CD4-positive, alpha-beta T cell treated with Interleukin-17A for 4 hours (primary cell): ENCODE results near the gene CFD.
"Not testable (repeated sequence)": the region's sequence is repeated elsewhere in the genome, so short reads cannot be mapped to it uniquely, and the experiment has no call there.

Source experiments
- DNase-seq: peaks from one replicate; pipeline ENCODE4 v3.0.0-alpha.2; 2020; ENCODE audit warnings: mixed read lengths

The CFD gene

DNA sequence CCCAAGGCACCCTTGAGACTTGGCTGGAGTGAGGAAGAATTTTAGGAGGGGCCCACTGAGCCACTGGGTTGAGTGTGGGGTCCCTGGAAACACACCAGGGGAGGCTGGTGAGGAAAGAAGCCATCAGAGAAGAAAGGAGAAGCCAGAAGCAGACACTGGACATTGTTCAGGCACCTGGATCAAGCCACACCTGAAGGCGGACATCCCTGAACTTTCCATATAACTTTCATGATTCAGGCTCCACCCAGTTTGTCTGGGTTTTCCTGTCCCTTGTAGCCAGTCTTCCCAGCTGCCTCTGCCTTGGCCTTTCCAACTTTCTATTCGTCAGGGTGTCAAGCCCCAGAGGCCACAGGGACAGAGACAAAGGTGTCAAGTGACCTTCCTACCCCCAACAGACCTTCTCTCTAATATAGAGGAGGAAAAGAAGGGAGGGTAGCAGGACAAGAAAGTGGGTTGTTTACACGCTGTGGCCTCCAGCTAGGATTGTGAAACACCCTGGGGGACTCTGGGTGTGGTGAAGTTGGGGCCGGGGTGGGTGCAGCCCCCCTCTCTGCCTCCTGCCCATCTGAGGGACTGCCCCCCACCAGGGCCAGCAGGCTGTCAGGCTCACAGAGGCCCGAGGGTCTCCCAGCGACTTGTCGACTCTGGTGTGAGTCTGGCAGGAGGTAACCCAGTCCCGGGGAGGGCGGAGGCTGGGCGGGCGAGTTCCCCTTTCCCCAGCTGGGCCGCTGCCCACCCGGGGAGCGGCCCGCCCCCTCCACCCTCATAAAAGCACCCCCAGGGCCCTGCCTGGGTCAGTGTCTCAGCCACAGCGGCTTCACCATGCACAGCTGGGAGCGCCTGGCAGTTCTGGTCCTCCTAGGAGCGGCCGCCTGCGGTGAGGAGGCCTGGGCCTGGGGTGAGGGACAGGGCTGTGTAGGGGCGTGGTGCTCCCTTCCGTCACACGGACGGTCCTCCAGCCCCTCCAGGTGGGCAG is at the start of gene CFD:
Gene CFD, plus strand, starts transcription at position 797 of the 976 bp plus-strand sequence. Its CDS starts 26 bp downstream, at position 823.
- no peak for DNase-seq

DNA sequence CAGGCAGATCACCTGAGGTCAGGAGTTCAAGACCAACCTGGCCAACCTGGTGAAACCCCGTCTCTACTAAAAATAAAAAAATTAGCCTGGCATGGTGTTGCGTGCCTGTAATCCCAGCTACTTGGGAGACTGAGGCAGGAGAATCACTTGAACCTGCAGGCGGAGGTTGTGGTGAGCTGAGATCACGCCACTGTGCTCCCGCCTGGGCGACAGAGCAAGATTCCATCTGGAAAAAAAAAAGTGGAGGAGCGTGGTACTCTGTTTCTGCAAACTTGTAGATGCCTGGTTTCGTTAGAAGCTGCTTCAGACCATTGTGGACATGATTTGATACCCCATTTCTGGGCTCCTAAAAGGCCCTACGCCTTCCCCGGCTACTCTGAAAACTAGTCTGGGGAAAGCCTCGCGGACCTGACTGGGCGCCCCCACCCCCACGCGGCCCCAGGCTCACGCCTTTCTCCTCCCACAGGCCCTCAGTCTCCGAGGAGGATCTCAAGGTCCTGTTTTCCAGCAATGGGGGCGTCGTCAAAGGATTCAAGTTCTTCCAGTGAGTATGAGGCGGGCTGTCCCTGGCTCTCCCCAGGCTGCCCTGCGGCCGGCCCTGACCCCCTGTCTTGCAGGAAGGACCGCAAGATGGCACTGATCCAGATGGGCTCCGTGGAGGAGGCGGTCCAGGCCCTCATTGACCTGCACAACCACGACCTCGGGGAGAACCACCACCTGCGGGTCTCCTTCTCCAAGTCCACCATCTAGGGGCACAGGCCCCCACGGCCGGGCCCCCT is 49.2 kb upstream of the CFD start:
- DNase-seq: no peak

GRCh38 chr19:810883-811489 is 48.5 kb upstream of the CFD start:
- no peak for DNase-seq

- no peak for DNase-seq
These were observed 47.9 kb upstream of the CFD start for GRCh38 chr19:811506-812048.

DNA sequence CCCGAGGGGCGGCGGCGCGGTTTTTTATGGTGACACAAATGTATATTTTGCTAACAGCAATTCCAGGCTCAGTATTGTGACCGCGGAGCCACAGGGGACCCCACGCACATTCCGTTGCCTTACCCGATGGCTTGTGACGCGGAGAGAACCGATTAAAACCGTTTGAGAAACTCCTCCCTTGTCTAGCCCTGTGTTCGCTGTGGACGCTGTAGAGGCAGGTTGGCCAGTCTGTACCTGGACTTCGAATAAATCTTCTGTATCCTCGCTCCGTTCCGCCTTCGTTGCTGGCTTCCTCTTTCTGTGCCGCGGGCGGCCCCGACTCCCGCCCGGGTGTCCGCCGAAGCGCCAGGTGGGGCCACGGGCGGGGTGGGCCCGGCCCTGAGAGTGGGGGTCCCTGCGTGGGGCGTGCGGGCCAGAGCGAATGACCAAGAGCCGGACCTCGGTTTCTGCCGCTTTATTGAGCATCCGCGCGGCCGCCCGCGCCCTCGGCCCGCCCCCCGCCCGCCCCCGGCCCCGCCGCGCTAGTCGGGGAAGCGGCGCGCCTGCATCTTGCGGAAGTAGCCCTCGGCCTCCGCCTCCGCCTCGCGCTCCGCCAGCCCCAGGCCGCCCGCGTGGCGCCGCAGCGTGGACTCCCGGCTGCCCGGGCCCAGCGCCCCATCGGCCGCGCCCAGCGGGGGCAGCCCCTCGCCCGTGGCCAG is 47.3 kb upstream of the CFD start:
- no peak for DNase-seq

DNA sequence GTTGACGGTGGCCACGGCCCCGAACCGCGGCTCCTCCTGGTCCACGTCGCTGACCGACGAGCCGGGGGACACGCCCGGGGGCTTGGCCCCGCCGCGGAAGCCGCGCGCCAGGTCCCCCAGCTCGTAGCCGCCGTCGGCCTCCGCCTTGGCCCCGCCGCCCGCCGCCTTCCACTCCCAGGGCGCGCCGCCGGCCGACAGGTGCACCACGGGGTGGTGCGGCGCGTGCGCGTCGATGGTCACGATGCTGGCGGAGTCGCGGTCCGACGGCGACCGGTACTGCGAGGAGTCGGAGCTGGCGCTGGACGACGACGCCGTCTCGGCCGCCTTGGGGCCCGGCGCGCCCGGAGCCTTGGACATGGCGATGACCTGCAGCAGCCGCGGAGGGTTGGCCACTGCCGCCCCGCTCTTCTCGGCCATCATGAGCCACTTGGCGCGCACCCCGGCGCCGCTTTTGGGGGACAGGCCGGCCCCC is 46.7 kb upstream of the CFD start:
- no peak for DNase-seq

GRCh38 chr19:813219-814151 is 46.0 kb upstream of the CFD start:
- no peak for DNase-seq

- DNase-seq: no peak
These were observed 45.0 kb upstream of the CFD start for GRCh38 chr19:814152-815078.

GRCh38 chr19:815079-815774 is 44.2 kb upstream of the CFD start:
- DNase-seq: no peak

GRCh38 chr19:815775-816499 is 43.5 kb upstream of the CFD start:
- no peak for DNase-seq

- no peak for DNase-seq
These were observed 43.0 kb upstream of the CFD start for GRCh38 chr19:816500-816857.

DNA sequence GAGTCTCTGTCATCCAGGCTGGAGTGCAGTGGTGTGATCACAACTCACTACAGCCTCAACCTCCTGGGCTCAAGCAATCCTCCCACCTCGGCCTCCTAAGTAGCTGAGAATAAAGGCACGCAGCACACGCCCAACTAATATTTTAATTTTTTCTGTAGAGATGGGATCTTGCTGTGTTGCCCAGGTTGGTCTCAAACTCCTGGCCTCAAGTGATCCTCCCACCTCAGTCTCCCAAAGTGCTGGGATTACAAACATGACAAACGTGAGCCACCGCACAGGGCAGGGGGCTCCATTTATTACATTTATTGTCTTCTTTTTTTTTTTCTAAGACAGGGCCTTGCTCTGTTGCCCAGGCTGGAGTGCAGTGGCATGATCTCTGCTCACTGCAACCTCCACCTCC is 39.3 kb upstream of the CFD start:
- not testable (repeated sequence) for DNase-seq

DNA sequence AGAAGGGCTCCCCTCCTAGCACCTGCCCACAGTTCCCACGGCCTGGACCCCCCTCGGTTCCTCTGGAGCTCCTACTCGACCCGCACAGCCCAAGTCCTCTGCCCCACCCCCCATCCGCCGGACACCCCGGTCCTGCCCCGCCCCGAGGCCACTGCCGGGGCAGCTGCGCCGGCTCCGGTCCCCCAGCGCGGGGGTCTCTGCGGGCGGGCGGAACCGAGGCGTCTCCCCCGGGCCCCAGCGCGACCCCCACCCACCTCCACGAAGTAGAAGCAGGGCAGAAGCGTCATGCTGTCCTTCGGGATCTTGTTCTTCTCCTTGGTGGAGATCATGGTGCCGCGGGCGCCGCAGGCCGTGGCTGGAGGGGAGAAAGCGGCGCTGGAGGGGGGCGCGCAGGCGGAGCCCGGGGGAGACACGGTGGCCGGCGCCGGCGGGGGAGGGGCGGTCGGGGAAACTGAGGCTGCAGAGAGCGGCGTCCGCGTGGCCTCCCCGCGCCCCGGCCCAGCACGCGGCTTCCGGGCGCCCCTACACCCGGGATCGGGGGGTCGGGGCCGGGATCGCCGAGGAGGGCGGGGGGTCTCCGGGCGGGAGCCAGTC is 38.1 kb upstream of the CFD start:
- no peak for DNase-seq

DNA sequence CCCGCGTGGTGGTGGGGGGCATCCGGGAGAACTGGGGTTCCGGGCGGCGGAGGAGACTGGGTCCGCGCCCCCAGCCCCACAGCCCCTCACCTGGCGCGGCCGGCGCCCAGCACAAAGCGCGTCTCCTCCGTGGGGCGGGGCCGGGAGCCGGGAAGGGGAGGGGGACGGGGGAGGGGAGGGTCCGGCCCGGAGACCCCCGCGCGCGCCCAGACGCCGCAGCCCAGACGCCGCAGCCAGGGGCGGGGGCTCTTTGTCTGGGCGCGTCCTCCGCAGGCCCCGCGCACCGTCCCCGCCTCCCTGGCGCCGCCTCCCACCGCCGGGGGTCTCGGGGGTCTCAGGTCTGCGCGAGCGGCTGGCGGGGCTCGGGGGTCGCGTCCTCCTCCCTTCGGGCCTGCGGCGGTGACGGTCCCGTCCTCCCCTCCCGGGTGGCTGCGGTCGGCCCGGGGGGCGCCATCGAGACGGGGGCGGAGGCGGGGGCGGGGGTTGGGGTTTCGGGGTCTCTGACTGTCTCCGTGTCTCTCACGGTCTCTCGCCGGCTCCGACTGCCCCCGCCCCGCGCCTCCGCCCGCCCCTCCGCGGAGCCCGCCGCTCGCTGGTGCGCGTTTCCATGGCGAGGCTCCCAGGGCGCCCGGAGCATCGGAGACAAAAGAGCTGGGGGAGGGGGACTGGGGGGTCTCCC is 37.5 kb upstream of the CFD start, which contains the start of gene PLPPR3:
Gene PLPPR3, minus strand, starts transcription at position 131 of the 679 bp plus-strand sequence. CDS start 396 bp downstream, outside the sequence.
- no peak for DNase-seq

GRCh38 chr19:823565-824121 is 35.8 kb upstream of the CFD start:
- DNase-seq: no peak

DNA sequence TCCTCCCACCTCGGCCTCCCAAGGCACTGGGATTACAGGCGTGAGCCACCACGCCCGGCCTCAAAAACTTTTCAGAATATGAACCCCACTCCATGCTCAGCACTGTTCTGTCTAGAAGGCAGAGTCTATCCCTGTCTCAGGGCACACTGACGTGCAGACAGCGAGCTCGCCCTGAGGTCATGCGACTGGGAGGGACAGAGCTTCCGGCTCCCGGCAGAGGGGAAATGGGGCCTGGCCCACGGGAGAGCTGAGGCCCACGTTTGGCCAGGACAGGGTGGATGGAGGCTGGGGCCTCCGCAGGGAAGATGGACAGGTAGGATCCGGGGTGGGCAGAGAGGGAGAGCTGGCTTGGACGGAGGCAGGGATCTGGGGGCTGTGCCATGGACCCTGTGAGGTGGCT is 34.6 kb upstream of the CFD start:
- DNase-seq: no peak
